Loucy (cell line): ENCODE data around the gene GALNT12.

Experiments used
- H2AFZ ChIP-seq: fragments of 200-600 bp; sonication (generic); 2 replicates; pipeline ENCODE4 v1.6.0; 2016; ENCODE audit warnings: antibody characterized with exemption, mild to moderate bottlenecking, low read length, moderate library complexity
- H3F3A ChIP-seq: fragments of 200-600 bp; 2 replicates; pipeline ENCODE4 v1.6.0; 2016; ENCODE audit warnings: antibody characterized with exemption, low read depth, mild to moderate bottlenecking
- H3K27me3 ChIP-seq: fragments of 200-600 bp; sonication (generic); 2 replicates; pipeline ENCODE4 v1.6.1; 2014; ENCODE audit warnings: low read length, mild to moderate bottlenecking; ENCODE audit not compliant: insufficient read depth, poor library complexity, severe bottlenecking
- H3K36me3 ChIP-seq: fragments of 200-600 bp; sonication (generic); 2 replicates; pipeline ENCODE4 v1.6.1; 2016; ENCODE audit warnings: low read length; ENCODE audit not compliant: insufficient read depth
- H3K4me1 ChIP-seq: fragments of 200-600 bp; sonication (generic); 2 replicates; pipeline ENCODE4 v1.5.1; 2014; ENCODE audit warnings: low read length, mild to moderate bottlenecking; ENCODE audit not compliant: insufficient read depth, poor library complexity, severe bottlenecking
- H3K4me2 ChIP-seq: fragments of 200-600 bp; sonication (generic); 2 replicates; pipeline ENCODE4 v1.6.0; 2014; ENCODE audit warnings: antibody characterized with exemption, low read length, low read depth, mild to moderate bottlenecking; ENCODE audit not compliant: poor library complexity, severe bottlenecking
- H3K4me3 ChIP-seq: fragments of 200-600 bp; sonication (generic); 2 replicates; pipeline ENCODE4 v1.5.1; 2014; ENCODE audit warnings: low read length, mild to moderate bottlenecking, mixed read lengths; ENCODE audit not compliant: poor library complexity, severe bottlenecking
- H3K79me2 ChIP-seq: fragments of 200-600 bp; sonication (generic); 2 replicates; pipeline ENCODE4 v1.6.1; 2014; ENCODE audit warnings: low read length; ENCODE audit not compliant: insufficient read depth
- H3K9ac ChIP-seq: fragments of 200-600 bp; sonication (generic); 2 replicates; pipeline ENCODE4 v1.6.0; 2014; ENCODE audit warnings: mild to moderate bottlenecking, low read depth, low read length, moderate library complexity; ENCODE audit not compliant: poor library complexity, severe bottlenecking
- H3K9me2 ChIP-seq: fragments of 200-600 bp; sonication (generic); replicated peaks from 2 replicates; pipeline ENCODE4 v1.6.1; 2016; ENCODE audit warnings: low read depth, low read length, mixed read lengths
- H3K9me3 ChIP-seq: fragments of 200-600 bp; sonication (generic); 2 replicates; pipeline ENCODE4 v1.6.1; 2014; ENCODE audit warnings: mild to moderate bottlenecking, antibody characterized with exemption, low read length, low read depth; ENCODE audit not compliant: insufficient read depth
- H4K20me1 ChIP-seq: fragments of 200-600 bp; sonication (generic); 2 replicates; pipeline ENCODE4 v1.6.0; 2014; ENCODE audit warnings: antibody characterized with exemption, low read length, mild to moderate bottlenecking; ENCODE audit not compliant: insufficient read depth, poor library complexity, severe bottlenecking
- EZH2phosphoT487 ChIP-seq: fragments of 200-600 bp; IDR thresholded peaks from 2 replicates; pipeline ENCODE4 v1.6.1; 2018; ENCODE audit warnings: antibody characterized with exemption, mild to moderate bottlenecking, moderate library complexity, borderline replicate concordance
- TF ChIP-seq, protein P1 (sequence below): fragments of 200-600 bp; sonication (generic); conservative IDR thresholded peaks from 2 replicates; pipeline ENCODE4 v1.5.1; 2014; ENCODE audit warnings: mild to moderate bottlenecking, antibody characterized with exemption, low read length

Gene GALNT12

DNA sequence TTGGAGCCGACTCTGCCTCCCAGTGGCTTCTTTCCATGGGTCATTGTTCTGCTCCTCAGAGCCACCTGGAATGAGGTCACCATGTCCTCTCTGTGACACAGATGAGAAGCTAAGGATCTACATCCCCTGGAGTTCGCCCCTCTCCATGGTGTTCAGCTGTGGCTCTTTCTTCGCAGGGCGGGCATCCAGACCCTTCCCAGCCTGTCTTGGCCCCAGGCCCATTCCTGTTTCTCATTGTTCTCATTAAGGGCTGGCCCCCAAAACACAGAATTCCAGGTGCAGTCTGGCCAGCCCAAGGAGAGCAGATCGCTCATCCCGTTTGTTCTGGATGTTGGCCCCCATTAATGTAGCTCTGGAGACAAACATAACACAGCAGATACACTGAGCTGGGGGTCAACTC, 69.8 kb downstream of the GALNT12 start:
- no peaks in the 10 kb centered on the region for H3F3A ChIP-seq
- H4K20me1 ChIP-seq: no peaks in the 10 kb centered on the region
- no peaks in the 10 kb centered on the region for H3K36me3 ChIP-seq

DNA sequence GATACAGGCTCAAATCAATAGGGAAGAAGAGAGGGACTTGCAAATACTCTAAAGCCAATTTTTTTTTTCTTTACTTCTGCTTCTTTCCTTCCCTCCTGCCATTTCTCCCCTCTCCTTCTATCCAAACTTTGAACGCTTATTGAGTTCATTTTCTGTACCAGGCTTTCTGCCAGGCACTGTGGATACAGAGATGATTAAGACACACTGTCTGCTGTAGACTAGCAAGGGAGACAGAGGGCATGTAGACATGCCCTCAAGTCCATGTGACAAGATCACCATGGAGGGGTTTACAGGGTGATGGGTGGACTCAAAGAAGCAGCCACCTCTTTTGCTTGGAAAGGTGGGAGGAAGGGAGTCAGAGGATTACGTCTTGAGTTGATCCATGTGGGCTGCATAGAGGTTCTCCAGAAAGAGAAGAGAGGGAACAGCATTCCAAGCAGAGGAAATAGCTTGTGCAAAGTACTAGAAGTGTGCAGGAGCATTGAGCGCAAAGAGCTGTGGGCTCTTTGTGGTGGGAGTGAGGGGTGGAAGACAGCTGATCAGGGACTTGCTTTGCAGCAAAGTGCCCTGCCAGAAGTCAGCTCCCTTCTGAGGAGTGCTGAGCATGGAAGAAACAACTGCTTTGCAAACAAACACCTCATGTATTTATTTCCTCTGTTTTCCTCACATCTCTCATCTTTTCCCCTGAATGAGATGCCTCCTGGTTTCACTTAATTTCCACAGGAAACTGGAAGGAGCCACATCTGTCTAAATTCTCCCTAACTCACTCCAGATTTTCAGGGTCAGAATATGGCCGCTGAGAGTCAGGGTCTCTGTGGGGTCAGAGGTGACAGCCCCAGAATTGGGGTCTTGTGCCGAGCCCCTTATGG, 71.9 kb downstream of the GALNT12 start:
- no peaks in the 10 kb centered on the region for H3K9me2 ChIP-seq
- no peaks in the 10 kb centered on the region for H3K9me3 ChIP-seq
- H3F3A ChIP-seq: no peaks in the 10 kb centered on the region
- no peaks in the 10 kb centered on the region for H3K4me1 ChIP-seq
- H3K79me2 ChIP-seq: no peaks in the 10 kb centered on the region
- TF ChIP-seq, protein P1, sequence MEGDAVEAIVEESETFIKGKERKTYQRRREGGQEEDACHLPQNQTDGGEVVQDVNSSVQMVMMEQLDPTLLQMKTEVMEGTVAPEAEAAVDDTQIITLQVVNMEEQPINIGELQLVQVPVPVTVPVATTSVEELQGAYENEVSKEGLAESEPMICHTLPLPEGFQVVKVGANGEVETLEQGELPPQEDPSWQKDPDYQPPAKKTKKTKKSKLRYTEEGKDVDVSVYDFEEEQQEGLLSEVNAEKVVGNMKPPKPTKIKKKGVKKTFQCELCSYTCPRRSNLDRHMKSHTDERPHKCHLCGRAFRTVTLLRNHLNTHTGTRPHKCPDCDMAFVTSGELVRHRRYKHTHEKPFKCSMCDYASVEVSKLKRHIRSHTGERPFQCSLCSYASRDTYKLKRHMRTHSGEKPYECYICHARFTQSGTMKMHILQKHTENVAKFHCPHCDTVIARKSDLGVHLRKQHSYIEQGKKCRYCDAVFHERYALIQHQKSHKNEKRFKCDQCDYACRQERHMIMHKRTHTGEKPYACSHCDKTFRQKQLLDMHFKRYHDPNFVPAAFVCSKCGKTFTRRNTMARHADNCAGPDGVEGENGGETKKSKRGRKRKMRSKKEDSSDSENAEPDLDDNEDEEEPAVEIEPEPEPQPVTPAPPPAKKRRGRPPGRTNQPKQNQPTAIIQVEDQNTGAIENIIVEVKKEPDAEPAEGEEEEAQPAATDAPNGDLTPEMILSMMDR: no peak
- TF ChIP-seq EZH2phosphoT487: no peak
- H3K4me2 ChIP-seq: no peak overlapping the region
- H3K4me3 ChIP-seq: no peak overlapping the region
- H2AFZ ChIP-seq: no peak overlapping the region
- no peaks in the 10 kb centered on the region for H4K20me1 ChIP-seq
- H3K9ac ChIP-seq: no peak overlapping the region
- no peaks in the 10 kb centered on the region for H3K36me3 ChIP-seq
- no peaks in the 10 kb centered on the region for H3K27me3 ChIP-seq

More for the DNA sequence above, 69.8 kb downstream of the GALNT12 start:
- no peaks in the 10 kb centered on the region for H3K9me2 ChIP-seq
- no peaks in the 10 kb centered on the region for H3K27me3 ChIP-seq
- H3K79me2 ChIP-seq: no peaks in the 10 kb centered on the region
- H3K4me1 ChIP-seq: no peaks in the 10 kb centered on the region
- H3K9me3 ChIP-seq: no peaks in the 10 kb centered on the region
- TF ChIP-seq EZH2phosphoT487: no peak
- TF ChIP-seq, protein P1: no peak
- no peak overlapping the region for H2AFZ ChIP-seq
- no peak overlapping the region for H3K4me2 ChIP-seq
- H3K9ac ChIP-seq: no peak overlapping the region
- H3K4me3 ChIP-seq: no peak overlapping the region

DNA sequence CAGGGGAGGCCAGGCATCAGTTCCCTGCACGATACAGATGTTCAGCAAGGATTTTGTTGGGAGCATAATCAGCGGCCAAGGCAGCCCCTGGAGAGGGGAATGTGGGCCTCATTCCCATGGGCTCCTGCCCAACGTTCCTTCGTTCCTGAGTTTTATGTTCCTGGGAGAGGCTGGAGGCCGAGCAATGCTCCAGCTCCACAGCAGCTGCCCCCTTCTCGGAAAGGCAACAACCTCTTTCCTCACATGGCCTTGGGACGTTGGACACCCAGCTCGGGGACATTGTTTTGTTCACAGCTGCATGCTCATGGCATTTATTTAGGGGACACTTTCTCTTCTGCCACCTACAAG, 72.5 kb downstream of the GALNT12 start:
- H4K20me1 ChIP-seq: no peaks in the 10 kb centered on the region
- H3K79me2 ChIP-seq: no peaks in the 10 kb centered on the region

More for the DNA sequence above, 72.5 kb downstream of the GALNT12 start:
- Histone ChIP-seq H3K9me2 (no peaks in the 10 kb centered on the region), H2AFZ (no peak overlapping the region), H3K4me2 (no peak overlapping the region), H3K36me3 (no peaks in the 10 kb centered on the region), H3K9ac (no peak overlapping the region), H3K9me3 (no peaks in the 10 kb centered on the region), H3K4me1 (no peaks in the 10 kb centered on the region), H3K4me3 (no peak overlapping the region), H3K27me3 (no peaks in the 10 kb centered on the region), H3F3A (no peaks in the 10 kb centered on the region)
- no peak for TF ChIP-seq EZH2phosphoT487
- TF ChIP-seq, protein P1: no peak
